ENCODE data around the gene OVOL3.
"Not testable (repeated sequence)": the region's sequence is repeated elsewhere in the genome, so short reads cannot be mapped to it uniquely, and the experiment has no call there.

OVOL3 gene

GRCh38 chr19:36101550-36102327, 9.2 kb upstream of the OVOL3 start:
- no peak for DNase-seq

- DNase-seq: no peak
Measured at GRCh38 chr19:36103040-36103626, 7.8 kb upstream of the OVOL3 start.

- no peak for DNase-seq
Measured at GRCh38 chr19:36103842-36104552, 6.9 kb upstream of the OVOL3 start.

- no peak for DNase-seq
Measured at GRCh38 chr19:36106441-36106840, 4.5 kb upstream of the OVOL3 start.

GRCh38 chr19:36106991-36107390, 4.0 kb upstream of the OVOL3 start:
- DNase-seq: no peak

GRCh38 chr19:36108684-36109083, 2.3 kb upstream of the OVOL3 start:
- DNase-seq: no peak

- DNase-seq: no peak
Measured at GRCh38 chr19:36111200-36111539, 227 bp downstream of the OVOL3 start.

- no peak for DNase-seq
Measured at GRCh38 chr19:36112678-36113077, 1.7 kb downstream of the OVOL3 start.

GRCh38 chr19:36113425-36113824, 2.5 kb downstream of the OVOL3 start:
- DNase-seq: no peak

- peak in 1 of 2 experiments; percentile 39 for DNase-seq
Measured at GRCh38 chr19:36113894-36114720, 3.2 kb downstream of the OVOL3 start.

GRCh38 chr19:36114721-36115452, 3.9 kb downstream of the OVOL3 start, which contains the start of gene POLR2I:
Gene POLR2I (minus strand): TSS chr19:36114875. CDS start chr19:36114856, 19 bp downstream.
- DNase-seq: peak; percentile 98

- peak; percentile 93 to 95 for DNase-seq
Measured at GRCh38 chr19:36115453-36116343, 4.8 kb downstream of the OVOL3 start, which contains the start of gene TBCB. Gene TBCB (plus strand): TSS chr19:36115468. CDS start chr19:36115561, 93 bp downstream.

- no peak for DNase-seq
Measured at GRCh38 chr19:36116344-36116637, 5.3 kb downstream of the OVOL3 start.

- no peak for DNase-seq
Measured at GRCh38 chr19:36120092-36120983, 9.4 kb downstream of the OVOL3 start.

GRCh38 chr19:36120984-36121358, 10.0 kb downstream of the OVOL3 start:
- no peak for DNase-seq

- no peak for DNase-seq
Measured at GRCh38 chr19:36121486-36122124, 10.7 kb downstream of the OVOL3 start.

- peak in 1 of 2 experiments; percentile 31 for DNase-seq
Measured at GRCh38 chr19:36125557-36125956, 14.6 kb downstream of the OVOL3 start.

GRCh38 chr19:36128392-36128736, 17.4 kb downstream of the OVOL3 start:
- DNase-seq: no peak

GRCh38 chr19:36131221-36131620, 20.3 kb downstream of the OVOL3 start:
- not testable (repeated sequence) for DNase-seq

- DNase-seq: not testable (repeated sequence)
Measured at GRCh38 chr19:36134867-36135266, 23.9 kb downstream of the OVOL3 start.
